ENCODE measurements around the gene PSD. TPM values are rescaled to one million over a fixed set of nuclear protein-coding genes. Genes with fewer than 3 reads are reported as not detected.
A peak's percentile ranks its signal among the peaks of the same experiment; 100 is the strongest.

The PSD gene
- total and polyA plus RNA-seq, 9 of the 15 experiments (the other 6 are each of a cell fraction or from before 2014, with no cell fraction given) = 0.11 to 1.7 (median 0.54) TPM; not detected in 2

- TF ChIP-seq ZNF174 (CRISPR knock-in tag; IDR thresholded peaks at IDR 0.05) = no peak
- peak; percentile 67; the same call in 1 of the 2 replicates for TF ChIP-seq ZNF766 (CRISPR knock-in tag; conservative IDR thresholded peaks at IDR 0.05)
- no peak for TF ChIP-seq ZNF778 (CRISPR knock-in tag; IDR thresholded peaks at IDR 0.05)
- no peak for TF ChIP-seq ATF1 (CRISPR knock-in tag; IDR thresholded peaks at IDR 0.05)
- 0 out of 2 replicates have a peak, but pooled peaks have one; percentile 19 for TF ChIP-seq ATF1 (tag; IDR thresholded peaks at IDR 0.05)
- TF ChIP-seq XRCC5 (IDR thresholded peaks at IDR 0.05; ENCODE audit: low read depth, low read length) = no peak
- TF ChIP-seq ZNF239 (CRISPR knock-in tag; IDR thresholded peaks at IDR 0.05) = no peak
- peak; percentile 55 for TF ChIP-seq TAF1 (IDR thresholded peaks at IDR 0.05; ENCODE audit: control insufficient read depth, extremely low read depth, insufficient read depth, low read length, severe bottlenecking)
- peak; percentile 71 for TF ChIP-seq ARID4B (CRISPR knock-in tag; IDR thresholded peaks at IDR 0.05)
- TF ChIP-seq HMG20A (CRISPR knock-in tag; conservative IDR thresholded peaks at IDR 0.05) = no peak
- no peak for TF ChIP-seq ZNF707 (CRISPR knock-in tag; conservative IDR thresholded peaks at IDR 0.05)
- TF ChIP-seq HDAC1 (IDR thresholded peaks at IDR 0.05) = no peak
- TF ChIP-seq SAP30 (IDR thresholded peaks at IDR 0.05; ENCODE audit: borderline replicate concordance, insufficient read depth, low read depth, low read length, poor library complexity, severe bottlenecking) = no peak
- no peak for TF ChIP-seq PHF21A (IDR thresholded peaks at IDR 0.05; ENCODE audit: borderline replicate concordance, low read depth)
- peak; percentile 64; the same call in 1 of the 2 replicates for TF ChIP-seq ZNF589 (CRISPR knock-in tag; IDR thresholded peaks at IDR 0.05; ENCODE audit: low read depth)
- no peak for TF ChIP-seq E2F5 (CRISPR knock-in tag; IDR thresholded peaks at IDR 0.05)
- no peak for TF ChIP-seq IRF2 (CRISPR knock-in tag; IDR thresholded peaks at IDR 0.05)
- no peak for TF ChIP-seq MIER1 (IDR thresholded peaks at IDR 0.05; ENCODE audit: low read depth)
- no peak for TF ChIP-seq RAD51 (IDR thresholded peaks at IDR 0.05; ENCODE audit: borderline replicate concordance, low read depth)
- no peak for TF ChIP-seq BACH1 (tag; IDR thresholded peaks at IDR 0.05)
- TF ChIP-seq NUFIP1 (IDR thresholded peaks at IDR 0.05; ENCODE audit: partially characterized antibody) = no peak
- TF ChIP-seq TFAM (CRISPR knock-in tag; conservative IDR thresholded peaks at IDR 0.05) = no peak
- no peak for TF ChIP-seq MYNN (IDR thresholded peaks at IDR 0.05)
- TF ChIP-seq MYNN (CRISPR knock-in tag; IDR thresholded peaks at IDR 0.05) = no peak
- TF ChIP-seq RBM39 (optimal IDR thresholded peaks at IDR 0.05; ENCODE audit: low read depth, low read length) = no peak
- no peak for TF ChIP-seq NFE2 (IDR thresholded peaks at IDR 0.05; ENCODE audit: low read depth)
Measured at GRCh38 chr10:102450374-102451104, 32.0 kb upstream of the PSD start (continued).
